Amniotic epithelial cell (primary cell): ENCODE data around the gene MT1B.
A peak's percentile ranks its signal among the peaks of the same experiment; 100 is the strongest.
"Not testable (repeated sequence)": the region's sequence is repeated elsewhere in the genome, so short reads cannot be mapped to it uniquely, and the experiment has no call there.

Experiments
- DNase-seq: peaks from one replicate; pipeline ENCODE4 v3.0.0-alpha.2; 2010; ENCODE audit warnings: low read depth

The MT1B gene

DNA sequence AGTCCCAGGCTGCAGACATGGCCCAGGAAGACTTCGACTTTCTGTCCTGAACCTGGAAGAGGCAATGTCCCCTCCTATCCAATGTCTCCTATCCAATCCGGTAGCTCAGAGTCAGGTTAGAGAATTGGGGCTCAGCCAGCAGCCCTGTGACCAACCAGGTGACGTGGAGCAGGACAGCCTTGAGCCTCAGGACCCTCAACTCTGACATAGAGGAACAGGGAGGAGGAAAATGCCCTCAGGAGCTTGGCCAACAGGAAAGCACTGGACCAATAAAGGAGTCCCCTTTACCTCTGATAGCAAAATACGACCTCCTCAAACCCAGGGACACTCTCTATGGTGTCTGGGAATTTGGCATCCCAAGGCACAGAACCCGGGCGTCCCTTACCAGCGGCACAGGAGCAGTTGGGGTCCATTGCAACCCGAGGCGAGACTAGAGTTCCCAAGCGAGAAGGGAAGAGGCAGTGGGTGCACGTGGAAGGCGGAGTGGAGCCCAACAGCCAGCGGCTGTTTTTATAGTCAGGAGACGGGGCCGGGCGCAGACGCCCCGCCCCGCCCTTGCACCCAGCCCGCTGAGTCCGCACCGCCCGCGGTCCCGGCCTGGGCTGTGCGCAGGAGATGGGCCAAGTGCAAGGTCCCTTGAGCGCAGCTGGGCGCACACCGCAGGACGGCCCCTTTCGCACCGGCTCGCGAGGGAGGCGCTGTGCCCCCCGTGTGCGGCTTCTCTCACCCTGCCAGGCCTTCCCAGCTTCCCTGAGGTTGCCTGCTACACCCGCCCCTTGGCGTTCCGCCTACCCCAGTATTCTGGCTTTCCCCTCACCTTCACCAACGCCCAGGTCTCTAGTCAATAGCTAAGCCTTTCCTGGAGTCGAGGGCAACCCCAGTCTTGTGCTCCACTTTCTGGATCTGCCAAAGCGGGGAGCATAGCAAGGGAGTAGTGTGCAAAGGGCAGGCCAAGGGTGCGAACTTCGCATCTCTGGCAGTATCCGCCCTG, 16.2 kb downstream of the MT1B start, which contains the start of gene MT1G:
Gene MT1G, minus strand, starts transcription at position 485 of the 991 bp plus-strand sequence. Its CDS starts 72 bp downstream, at position 413.
- peak; percentile 19 for DNase-seq

DNA sequence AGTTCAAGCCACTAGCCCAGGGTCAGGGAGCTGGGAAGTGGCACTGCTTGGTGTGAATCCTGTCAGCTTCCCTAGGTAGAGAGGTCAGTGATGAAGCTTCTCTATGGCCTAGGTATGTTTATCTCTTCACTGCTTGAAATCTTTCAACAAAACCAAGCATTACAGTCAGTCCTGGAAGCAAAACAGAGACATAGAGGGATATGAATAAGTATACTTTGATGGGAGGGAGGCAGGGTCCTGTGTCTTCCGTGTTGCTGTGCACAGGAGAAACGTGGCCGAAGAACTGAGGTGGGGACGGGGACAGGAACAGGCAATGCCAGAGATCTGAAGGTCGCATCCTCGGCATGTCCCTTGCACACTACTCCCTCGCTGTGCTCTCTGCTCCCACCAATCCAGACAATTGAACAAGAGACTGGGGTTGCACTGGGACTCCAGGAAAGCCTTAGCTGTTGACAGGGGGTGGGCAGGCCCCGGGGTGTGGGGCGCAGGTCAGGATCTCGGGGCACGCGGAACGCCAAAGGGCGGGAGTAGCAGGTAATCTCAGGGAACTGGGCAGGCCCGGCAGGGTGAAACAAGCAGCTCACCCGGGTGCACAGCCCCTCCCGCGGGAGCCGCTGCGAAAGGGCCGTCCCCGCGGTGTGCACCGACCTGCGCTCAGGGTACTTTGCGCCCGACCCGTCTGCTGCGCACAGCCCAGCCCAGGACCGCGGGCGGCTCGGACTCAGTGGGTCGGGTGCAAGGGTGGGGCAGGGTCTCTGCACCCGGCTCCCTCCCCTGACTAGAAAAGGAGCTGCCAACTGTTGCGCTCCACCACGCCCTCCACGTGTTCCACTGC, 17.5 kb downstream of the MT1B start, which contains the start of gene MT1H:
Gene MT1H, plus strand, starts transcription at position 810 of the 835 bp plus-strand sequence. CDS start 71 bp downstream, outside the sequence.
- no peak for DNase-seq

DNA sequence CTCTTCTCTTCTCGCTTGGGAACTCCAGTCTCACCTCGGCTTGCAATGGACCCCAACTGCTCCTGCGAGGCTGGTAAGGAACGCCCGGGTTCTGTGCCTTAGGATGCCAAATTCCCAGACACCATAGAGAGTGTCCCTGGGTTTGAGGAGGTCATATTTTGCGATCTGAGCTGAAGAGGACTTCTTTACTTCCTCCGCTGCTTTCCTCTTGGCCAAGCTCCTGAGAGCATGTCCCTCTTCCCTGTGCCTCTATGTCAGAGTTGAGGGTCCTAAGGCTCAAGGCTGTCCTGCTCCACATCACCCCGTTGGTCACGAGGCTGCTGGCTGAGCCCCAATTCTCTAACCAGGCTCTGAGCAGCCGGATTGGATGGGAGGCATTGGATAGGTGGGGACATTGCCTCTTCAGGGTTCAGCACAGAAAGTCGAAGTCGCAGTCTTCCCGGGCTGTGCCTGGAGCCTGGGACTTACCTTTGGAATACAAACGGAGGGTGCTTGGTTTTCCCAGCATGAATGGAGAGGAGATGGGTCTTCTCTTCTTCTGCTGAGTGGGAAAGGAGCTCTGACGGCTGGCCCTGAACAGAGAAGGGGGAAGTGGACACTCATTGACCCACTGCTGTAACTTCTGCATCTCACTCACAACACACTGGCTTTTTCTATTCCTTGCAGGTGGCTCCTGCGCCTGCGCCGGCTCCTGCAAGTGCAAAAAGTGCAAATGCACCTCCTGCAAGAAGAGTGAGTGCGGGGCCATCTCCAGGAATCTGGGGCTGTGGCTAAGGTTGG, 18.3 kb downstream of the MT1B start:
- no peak for DNase-seq

DNA sequence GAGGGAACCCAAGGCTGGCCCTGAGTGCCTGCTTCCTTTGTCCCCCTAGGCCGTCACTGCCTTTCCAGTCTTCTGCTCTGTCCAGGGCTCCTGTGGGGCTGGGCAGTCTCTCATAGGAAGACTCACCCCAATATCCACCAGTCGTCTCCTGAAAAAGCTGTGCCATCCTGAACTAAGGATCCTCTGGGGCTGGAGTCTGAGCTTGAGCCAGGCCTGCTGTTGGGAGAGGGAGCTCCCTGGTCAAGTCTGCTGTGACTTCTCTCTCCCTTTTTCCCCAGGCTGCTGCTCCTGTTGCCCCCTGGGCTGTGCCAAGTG, 18.9 kb downstream of the MT1B start:
- no peak for DNase-seq

DNA sequence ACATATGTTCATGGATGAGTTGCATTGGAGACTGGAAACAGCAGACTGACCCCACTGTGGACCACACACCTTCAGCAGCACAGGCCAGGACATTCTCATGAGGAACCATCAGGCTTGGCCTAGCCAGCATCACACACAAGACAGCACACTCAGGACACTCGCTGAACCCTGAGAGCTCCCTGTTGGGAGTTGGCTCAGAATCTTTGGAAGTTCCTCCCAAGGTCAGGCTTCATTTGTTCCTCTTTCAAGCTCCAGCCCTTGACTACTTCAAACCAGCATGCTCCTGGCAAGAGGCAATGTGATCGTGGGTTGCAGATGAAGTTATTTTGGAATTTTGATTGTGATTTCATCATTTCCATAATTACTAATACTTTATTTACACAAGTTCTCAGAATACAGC, 20.0 kb downstream of the MT1B start:
- DNase-seq: not testable (repeated sequence)

DNA sequence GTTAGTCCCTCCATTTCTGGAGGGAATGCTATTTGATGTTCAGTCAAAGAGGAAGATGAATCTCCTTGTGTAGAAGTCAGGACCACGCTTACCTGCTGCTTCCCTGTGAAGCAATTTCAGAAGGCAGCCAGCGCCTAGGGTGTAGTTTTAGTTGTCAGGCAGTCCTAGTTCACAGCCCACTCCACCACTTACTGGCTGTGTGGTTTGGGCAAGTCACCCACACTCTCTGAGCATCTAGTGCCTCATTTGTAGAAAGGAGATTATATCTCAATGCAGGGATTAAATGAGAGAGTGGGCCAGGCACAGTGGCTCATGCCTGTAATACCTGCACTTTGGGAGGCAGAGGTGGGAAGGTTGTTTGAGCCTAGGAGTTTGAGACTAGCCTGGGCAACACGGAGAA, 20.5 kb downstream of the MT1B start:
- not testable (repeated sequence) for DNase-seq

DNA sequence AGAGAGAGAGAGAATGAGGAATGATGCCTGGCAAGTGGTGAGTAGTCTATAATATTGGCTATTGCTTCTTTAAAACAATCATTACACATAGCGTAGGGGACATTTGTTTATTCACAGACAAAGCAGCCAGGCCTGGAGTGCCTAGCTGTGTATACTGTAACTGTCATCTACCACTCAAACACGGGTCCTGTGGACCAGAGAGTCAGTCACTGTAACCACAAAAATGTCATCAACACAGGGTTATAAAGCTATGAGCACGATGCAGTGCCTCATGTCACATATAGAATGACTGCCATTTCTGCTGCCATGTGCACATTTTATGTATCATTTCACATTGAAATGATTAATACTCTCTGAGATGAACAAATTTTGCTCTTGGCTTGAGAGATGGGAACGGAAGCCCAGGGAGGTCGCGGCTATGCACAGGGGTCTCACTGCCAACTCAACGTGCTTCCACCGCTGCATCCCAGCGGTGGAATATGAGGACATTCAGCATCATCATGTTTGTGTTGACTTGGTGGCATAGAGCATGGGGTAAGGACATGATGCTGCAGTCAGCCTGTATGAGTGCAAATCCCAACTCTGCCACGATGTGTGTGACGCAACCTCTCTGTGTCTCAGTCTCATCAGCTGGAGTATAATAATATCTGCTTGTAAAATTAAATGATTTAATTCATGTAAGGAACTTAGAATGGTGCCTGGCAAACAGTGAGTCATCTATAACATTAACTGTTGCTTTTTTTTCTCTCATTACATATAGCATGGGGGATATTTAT, 21.3 kb downstream of the MT1B start:
- DNase-seq: no peak

DNA sequence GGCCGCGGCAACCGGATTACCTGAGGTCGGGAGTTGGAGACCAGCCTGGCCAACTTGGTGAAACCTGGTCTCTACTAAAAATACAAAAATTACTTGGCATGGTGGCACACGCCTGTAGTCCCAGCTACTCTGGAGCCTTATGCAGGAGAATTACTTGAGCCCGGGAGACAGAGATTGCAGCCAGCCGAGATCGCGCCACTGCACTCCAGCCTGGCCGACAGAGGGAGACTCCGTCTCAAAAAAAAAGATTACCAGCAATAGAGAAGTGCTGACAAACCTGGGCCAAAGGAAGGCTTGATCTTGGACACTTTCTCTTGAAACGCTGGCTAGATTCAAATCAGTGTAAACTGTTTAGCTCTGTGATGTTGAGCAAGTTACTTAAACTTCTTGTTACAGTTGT, 22.2 kb downstream of the MT1B start:
- peak; percentile 28 for DNase-seq

DNA sequence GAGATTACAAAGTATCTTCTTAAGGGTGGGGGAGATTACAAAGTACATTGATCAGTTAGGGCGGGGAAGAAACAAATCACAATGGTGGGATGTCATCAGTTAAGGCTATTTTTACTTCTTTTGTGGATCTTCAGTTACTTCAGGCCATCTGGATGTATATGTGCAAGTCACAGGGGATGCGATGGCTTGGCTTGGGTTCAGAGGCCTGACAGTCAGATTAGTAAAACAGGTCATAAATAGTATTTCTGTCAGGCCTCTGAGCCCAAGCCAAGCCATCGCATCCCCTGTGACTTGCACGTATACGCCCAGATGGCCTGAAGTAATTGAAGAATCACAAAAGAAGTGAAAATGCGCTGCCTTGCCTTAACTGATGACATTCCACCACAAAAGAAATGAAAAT, 22.9 kb downstream of the MT1B start:
- not testable (repeated sequence) for DNase-seq

DNA sequence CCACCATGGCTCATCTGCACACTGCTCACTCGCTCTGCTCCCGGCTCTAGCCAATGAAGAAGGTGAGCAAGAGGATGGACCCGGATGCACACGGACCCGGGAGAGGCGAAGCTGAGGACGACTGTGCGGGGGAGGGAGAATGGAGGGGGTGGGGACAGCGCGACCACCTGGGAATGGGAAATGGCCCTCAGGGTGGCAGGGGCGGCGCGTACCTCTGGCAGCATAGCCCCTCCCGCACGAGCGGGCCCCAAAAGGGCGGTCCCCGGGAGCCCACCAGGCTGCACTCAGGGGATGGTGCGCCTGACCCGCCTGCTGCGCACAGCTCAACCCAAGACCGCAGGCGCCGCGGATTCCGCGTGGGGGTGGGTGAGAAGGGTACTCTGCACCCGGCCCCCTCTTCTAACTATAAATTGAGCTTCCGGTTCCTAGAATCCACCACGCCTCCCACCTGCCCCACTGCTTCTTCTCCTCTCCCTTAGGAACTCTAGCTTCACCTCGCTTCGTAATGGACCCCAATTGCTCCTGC, 24.1 kb downstream of the MT1B start:
- DNase-seq: no peak

DNA sequence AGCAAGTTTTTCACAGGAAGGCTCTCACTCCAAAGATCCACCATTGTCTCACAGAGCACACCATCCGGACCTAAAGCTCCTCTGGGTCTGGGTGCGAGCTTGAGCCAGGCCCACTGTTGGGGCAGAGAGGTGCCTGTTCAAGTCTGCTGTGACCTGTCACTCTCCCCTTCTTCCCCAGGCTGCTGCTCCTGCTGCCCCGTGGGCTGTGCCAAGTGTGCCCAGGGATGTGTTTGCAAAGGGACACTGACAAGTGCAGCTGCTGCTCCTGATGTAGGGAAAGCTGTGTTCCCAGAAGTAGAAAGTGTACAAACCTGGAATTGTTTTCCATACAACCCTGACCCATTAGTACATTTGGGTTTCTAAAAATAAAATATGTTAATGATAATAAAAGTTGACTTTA, 25.8 kb downstream of the MT1B start:
- no peak for DNase-seq

DNA sequence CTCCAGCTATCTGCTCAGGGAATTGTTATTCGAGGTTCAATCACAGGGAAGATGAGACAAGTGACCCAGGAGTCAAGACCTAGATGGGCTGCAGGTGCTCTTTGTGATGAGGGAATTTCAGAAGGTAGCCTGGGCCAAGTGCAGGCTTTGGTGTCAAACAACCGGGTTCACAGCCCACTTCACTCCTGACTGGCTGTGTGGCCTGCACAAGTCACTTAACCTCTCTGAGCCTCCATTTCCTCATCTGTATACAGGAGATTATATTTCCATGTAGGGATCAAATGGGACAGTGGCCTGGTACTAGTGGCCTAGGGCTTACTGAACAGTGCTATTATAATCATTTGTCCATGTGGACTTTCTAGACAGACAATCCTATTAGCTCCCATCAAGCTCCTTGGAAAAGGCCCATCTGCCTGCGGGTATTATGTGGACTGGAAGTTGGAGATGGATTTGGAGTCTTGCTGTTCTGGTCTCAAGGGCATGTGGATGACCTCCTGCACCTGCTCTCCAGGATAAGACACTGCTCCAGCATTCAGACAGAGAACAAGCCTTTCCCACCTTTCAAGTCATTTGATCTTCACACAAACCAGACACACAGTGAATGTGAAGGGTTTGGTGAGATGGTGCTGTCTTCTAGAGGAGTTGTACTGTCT, 27.5 kb downstream of the MT1B start:
- DNase-seq: no peak

DNA sequence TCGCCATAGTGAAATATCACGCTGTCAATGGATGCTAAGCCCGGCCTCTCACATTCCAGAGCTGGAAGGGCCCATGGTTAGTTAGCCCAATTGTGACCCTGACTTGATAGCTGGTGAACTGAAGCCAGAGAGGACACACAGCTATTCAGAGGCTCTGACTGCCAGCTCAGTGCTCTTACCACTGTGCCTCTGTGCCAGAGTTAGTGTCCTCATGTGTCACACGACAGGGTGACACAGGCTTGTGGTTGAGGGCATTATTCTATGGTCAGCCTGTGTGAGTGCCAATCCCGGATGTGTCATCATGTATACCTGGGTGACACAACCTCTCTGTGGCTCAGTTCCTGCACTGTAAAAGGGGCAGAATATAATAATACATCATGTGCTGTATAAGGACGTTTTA, 28.1 kb downstream of the MT1B start:
- DNase-seq: no peak

DNA sequence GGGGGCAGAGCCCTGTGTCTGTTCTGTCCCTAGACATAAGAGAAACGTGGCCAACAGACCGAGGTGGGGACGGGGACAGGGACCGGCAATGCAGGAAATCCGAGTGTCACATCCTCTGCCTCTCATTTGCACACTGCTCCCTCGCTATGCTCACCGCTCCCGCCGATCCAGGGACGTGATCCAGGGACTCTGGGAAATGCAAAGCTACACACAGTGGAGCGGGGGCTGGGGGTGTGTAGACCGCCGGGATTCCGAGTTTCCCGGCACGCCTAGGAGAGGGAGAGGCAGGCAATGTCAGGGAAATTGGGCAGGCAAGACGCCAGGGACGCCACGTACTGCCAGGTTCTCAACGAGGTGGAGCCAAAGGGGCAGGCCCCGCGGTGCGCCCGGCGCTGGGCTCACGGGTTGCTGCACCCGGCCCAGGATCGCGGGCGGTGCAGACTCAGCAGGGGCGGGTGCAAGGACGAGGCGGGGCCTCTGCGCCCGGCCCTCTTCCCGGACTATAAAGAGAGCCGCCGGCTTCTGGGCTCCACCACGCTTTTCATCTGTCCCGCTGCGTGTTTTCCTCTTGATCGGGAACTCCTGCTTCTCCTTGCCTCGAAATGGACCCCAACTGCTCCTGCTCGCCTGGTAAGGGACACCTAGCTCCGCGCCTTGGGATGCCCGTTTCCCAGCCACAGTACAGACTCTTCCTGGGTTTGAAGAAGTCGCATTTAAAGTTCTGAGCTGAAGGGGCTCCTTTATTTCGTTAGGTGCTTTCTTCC, 30.4 kb downstream of the MT1B start, which contains the start of gene MT1X:
Gene MT1X, plus strand, starts transcription at position 532 of the 764 bp plus-strand sequence. Its CDS starts 71 bp downstream, at position 603.
- peak; percentile 84 for DNase-seq

DNA sequence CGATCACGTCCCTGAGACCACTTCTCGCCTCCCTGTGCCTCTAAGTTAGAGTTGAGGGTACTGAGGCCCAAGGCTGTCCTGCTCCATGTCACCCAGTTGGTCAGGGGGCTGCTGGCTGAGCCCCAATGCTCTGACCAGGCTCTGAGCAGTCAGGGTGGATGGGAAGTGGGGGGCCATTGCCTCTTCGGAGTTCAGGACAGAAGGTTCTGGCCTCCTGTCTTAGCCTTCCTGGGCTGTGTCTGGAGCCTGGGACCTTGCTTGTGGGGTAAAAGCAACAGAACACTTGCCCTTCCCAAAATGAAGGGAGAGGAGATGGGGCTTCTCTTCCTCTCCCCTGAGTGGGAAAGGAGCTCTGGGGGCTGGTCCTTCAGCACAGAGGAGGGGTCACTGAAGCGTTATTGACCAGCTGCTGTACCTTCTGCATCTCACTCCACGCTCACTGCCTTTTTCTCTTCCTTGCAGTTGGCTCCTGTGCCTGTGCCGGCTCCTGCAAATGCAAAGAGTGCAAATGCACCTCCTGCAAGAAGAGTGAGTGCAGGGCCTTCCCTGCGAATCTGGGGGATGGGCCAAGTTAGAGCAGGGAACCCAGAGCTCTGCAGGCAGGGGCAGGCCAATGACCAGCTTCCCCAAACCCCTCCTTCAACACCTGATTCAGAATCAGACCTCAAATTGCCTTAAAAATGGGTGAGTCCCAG, 31.2 kb downstream of the MT1B start:
- DNase-seq: no peak

DNA sequence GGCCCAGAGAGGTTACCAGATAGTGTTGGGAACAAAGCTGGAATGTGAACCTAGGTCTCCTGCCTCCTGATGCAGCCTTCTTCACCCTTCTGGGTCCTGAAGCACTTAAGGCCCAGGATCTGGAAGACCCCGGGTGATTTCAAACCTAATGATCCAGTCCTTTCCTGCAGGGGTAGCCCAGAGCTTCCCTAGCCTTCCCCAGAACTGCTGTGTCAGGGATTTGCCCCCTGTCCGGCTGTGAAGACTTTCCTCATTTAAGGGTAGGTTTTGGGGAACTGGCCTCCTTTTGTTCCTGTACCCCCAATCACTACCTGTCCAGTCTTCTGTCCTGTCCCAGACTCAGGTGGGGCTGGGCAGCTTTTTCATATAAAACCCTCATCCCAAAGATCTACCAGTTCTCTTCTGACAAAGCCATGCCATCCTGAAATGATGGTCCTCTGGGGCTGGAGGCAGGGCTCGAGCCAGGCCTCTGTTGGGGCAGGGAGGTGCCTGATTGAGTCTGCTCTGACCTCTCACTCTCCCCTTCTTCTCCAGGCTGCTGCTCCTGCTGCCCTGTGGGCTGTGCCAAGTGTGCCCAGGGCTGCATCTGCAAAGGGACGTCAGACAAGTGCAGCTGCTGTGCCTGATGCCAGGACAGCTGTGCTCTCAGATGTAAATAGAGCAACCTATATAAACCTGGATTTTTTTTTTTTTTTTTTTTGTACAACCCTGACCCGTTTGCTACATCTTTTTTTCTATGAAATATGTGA, 31.9 kb downstream of the MT1B start:
- no peak for DNase-seq

DNA sequence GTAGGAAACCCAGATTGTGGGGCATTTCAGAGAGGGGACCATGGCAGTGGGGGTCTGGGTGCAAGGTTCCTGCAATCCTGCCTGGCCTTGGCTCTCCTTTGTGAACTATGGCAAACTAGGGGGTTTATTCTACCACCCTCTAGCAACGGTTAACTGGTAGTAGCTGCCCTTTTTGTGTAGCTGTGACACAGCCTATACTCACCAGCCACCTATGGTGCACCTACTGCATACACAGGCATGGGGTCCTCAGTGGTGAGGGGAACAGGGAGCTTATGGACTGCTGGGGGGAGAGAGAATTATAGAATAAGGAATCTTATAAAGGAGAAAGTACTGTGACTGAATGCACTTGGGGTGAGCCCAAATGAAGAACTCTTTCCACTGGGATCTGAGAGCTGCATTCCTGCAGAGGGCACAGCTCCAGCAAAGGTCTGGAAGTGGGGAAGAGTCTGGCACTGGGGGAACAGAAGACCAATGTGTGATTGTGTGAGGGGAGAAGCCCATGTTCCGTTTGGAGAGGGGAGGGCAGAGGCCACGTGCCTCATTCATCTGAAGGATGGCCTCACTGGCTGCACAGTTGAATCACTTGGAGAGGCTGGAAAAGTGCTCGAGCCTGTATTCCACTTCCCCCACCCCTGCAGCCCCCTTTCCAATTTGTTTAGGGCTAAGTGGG, 32.7 kb downstream of the MT1B start:
- DNase-seq: no peak
